Stimulated activated CD4-positive, alpha-beta T cell treated with anti-CD3 and anti-CD28 coated beads, Interleukin-1b, Interleukin-23, amount 100 ng/mL, for 4 hours (primary cell): ENCODE results near the gene MIPEP.

ENCODE experiments used
- DNase-seq, 2 donors: peaks; one replicate each; pipeline ENCODE4 v3.0.0-alpha.2; 2020; ENCODE audit warnings: low read depth in 2 of 2

MIPEP gene

DNA sequence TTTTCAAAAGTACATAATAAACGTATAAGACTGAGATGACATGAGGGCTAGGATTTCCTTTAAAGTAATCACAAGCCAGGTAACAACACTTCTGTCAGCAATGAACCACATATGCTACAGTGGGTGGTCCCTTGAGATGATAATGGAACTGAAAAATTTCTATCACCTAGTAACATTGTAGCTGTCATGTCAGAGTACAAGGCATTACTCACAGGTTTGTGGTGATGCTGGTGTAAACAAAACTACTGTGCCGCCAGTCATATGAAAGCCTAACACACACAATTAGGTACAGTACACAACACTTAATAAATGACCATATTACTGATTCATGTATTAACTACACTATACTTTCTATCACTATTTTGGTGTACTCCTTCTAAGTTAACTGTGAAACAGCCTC is 36.8 kb downstream of the MIPEP start:
- no peak for DNase-seq

GRCh38 chr13:23851106-23851505 is 38.1 kb downstream of the MIPEP start:
- no peak for DNase-seq

GRCh38 chr13:23850134-23850533 is 39.1 kb downstream of the MIPEP start:
- DNase-seq = no peak

- no peak for DNase-seq
These were observed 39.5 kb downstream of the MIPEP start for GRCh38 chr13:23849670-23850069.

GRCh38 chr13:23848646-23849141 is 40.5 kb downstream of the MIPEP start:
- no peak for DNase-seq

DNA sequence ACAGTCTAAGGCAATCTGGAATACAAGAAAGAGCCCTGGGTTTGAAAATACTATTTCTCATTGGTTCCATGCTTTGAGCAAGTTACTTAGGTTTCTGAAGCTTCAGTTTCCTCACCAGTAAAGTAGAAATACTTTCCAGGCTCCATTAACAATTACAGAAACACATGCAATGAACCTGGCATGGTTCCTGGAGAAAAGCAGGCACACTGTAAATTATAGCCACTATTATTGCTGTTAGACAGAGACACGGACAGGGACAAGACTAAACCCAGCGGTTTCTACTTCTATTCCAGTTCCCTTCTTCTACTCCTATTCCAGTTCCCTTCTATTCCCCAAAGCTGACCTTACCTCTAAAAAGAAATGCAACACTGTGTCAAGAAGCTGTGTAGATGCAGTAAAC is 41.2 kb downstream of the MIPEP start:
- no peak for DNase-seq

DNA sequence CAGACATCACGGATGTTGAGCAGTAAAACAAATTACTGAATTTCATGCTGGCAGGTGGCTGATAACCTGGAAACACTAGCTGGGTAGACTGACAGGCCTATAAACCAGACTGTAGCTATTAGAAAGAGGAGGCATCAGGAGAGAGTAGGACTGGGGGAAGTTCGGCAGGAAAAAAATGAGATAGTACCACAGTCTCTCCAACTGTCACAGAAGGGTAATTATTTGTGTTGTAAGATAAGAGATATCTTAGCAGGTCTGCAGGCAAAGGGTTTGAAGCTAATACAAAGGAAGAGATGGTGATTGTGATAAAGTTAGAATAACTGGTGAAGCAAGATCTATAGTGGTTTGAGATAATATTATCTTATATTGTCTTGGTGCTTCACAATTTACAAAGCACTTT is 41.7 kb downstream of the MIPEP start:
- DNase-seq = no peak

DNA sequence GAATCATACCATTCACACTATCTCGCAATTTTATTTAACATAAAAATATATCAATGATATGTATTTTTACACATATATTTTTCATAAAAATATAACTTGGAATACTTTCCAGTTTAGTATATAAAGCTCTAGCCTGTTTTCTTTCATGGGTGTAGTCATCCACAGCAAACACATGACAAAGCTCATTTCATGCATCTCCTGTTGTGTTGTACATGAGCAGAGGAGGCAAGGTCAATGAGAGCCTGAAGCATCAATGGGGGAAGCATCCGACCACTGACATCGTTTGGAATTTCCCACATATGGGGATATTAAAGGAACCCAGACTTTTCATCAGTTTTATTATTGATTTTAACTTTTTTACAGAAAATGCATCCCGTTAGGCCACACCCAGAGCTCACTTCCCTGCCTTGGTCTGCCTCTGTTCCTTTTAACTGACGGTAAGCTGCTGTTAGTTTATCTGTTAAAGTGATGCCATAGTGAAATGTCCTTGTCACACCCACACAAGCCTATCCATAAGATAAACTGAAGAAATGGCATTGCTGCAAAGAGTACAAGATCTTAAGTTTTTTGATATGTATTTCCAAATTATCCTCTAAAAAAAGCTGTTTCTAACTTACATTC is 44.0 kb downstream of the MIPEP start:
- DNase-seq = no peak

DNA sequence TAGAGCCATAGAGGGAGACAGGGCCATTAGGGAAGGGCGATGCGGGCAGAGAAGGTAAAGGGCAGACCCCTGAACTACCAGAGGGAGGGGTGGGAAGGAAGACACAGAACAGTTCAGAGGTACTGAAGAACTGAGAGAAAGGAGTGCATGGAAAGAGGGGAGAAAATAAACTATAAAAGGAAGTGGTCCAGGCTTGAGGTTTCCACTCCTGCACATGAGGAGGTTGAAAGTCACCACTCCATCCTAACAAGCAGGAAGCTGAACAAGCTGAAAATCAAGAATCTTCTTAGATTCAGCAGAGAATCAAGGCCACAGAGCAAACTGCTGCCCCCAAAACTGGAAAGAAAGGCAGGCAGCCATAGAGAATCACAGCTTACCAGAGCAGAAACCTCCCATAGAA is 45.1 kb downstream of the MIPEP start:
- DNase-seq = no peak

GRCh38 chr13:23843436-23843835 is 45.8 kb downstream of the MIPEP start:
- DNase-seq = no peak

DNA sequence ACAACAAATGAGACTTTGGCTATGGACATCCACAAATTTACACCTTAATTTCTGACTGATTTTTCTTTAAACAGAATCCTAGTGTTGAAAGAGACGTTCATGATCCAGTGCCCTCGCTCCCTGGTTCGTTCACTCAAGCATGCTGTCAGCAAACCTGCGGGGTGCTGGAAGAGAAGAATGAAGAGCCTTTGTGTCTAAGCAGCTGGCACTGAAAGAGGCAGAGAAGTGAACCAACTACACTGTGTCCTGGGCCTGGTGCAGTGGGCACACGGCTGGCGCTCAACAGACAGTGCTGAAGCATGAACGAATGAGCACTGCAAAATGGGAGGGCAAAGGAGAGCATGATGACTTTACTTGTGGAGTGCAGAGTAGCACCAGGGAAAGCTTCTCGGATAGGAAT is 46.8 kb downstream of the MIPEP start:
- no peak for DNase-seq

GRCh38 chr13:23833733-23834611 is 55.2 kb downstream of the MIPEP start:
- DNase-seq = no peak

- no peak for DNase-seq
These were observed 60.3 kb downstream of the MIPEP start for GRCh38 chr13:23828866-23829265.

GRCh38 chr13:23828086-23828485 is 61.1 kb downstream of the MIPEP start:
- DNase-seq = no peak

DNA sequence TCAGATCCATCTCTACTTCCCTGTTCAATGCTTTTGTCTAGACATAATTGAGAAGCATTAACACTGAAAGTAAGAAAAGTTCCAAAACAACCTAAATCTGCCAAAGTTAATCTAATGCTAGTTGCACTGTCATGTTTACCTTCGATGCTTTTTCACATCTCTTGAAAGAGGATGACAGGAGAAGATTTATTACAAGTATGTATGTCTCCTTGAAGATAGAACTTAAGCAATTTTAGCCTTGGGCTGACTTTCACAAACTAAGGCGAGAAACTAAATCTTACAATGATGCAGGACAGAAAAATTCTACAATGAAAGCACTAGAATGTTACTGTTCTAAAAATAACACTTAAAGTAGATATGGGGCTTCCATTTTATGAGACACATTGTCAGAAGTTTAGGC is 64.0 kb downstream of the MIPEP start:
- DNase-seq = no peak

DNA sequence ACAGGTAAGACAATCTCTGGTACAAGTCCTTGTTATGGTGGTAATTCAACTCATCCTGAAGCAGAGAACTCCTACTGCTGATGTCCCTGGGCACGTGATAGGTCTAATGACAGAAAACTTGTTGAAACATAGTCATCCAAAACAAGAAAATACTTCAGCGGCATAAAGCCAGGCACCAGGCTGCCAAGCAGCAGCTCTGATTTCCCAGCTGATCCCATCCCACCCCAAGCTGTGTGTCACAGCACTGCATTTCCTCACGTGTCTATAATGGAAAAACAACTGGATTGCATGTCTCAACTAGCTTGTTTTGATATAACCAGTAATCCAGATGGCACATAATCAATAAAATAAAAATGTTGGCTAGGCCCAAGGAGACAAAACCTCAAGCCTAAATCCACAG is 64.8 kb downstream of the MIPEP start:
- DNase-seq = no peak

DNA sequence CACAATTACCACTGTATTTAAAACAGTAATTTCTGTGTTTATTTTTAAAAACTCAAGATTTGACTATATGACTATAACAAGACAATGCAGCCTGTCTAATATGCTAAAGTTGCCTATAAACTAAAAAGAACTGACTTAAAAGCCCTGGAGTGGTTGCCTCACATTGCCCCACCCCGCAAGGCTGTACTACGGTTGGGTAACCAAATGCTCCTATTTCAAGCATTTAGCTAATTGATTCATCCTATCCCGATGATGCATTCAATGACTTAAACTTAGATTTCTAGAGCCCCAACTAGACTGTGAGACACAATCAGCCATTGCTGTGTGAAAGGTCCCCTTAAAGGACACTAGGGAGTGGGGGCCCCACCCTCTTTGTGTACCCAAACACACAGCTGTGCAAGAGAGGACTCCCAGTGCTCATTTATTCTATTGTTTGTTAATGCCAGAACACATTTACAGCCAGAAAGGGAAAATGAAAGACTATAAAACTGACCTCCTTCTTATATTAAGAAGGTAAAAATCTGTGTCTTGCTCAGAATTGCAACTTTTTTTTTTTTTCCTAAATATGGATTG is 66.9 kb downstream of the MIPEP start:
- no peak for DNase-seq

GRCh38 chr13:23820530-23820929 is 68.7 kb downstream of the MIPEP start:
- DNase-seq = no peak

DNA sequence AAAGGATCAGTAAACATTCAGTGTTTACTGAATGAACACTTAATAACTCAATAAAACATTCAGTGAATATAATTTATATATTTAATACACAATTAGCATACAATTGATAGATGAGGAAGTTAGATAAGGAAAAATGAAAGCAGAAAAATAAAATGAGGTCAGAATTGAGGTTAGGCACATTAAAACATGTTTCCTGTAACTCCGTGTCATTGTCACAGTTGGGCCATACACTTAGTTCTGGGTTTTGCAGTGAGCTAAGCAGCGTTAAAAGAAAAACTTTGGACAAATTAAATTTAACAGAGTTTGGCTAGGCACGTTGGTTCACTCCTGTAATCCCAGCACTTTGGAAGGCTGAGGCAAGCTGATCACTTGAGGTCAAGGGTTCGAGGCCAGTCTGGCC is 71.4 kb downstream of the MIPEP start:
- DNase-seq = no peak

DNA sequence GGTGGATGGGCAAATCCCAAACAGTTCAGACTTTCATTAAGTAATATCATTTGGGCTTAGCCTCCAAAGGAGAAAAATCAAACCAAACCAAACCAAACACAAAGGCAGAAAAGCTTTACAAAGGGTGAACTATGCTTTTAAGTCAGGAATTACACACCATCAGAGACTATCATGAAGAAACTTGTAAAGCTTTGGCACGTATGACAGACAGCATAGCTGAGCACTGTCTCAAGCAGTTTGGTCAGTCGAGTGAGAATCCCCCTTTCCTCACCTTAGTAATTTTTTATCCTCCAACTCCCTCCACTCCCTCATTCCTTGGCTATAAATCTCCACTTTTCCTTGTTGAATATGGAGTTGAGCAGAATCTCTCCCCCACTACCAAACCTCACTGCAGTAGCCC is 72.1 kb downstream of the MIPEP start:
- DNase-seq = no peak

DNA sequence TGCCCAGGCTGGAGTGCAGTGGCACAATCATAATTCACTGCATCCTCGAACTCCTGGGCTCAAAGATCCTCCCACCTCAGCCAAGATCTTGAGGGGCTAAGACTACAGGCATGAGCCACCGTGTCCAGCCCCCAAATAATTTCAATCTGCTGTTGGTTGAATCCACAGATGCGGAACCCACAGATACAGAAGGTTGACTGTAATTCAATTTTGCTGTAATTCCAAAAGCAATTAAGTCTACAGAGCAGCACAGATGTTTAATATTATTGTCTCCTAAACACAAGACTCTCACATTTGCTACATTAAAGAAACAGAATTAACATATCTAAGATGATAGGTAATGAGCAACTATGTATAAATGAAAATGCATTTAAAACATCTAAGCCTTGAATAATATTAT is 75.6 kb downstream of the MIPEP start:
- no peak for DNase-seq

GRCh38 chr13:23811366-23812062 is 77.7 kb downstream of the MIPEP start:
- DNase-seq = no peak
